Measurements from ENCODE around the gene CARD19. TPM values are rescaled to one million over a fixed set of nuclear protein-coding genes. Genes with fewer than 3 reads are reported as not detected.

The CARD19 gene
- total RNA-seq, 4 donors from 2014 or later, result 45.6 to 67.7 (median 60.7) TPM

DNA sequence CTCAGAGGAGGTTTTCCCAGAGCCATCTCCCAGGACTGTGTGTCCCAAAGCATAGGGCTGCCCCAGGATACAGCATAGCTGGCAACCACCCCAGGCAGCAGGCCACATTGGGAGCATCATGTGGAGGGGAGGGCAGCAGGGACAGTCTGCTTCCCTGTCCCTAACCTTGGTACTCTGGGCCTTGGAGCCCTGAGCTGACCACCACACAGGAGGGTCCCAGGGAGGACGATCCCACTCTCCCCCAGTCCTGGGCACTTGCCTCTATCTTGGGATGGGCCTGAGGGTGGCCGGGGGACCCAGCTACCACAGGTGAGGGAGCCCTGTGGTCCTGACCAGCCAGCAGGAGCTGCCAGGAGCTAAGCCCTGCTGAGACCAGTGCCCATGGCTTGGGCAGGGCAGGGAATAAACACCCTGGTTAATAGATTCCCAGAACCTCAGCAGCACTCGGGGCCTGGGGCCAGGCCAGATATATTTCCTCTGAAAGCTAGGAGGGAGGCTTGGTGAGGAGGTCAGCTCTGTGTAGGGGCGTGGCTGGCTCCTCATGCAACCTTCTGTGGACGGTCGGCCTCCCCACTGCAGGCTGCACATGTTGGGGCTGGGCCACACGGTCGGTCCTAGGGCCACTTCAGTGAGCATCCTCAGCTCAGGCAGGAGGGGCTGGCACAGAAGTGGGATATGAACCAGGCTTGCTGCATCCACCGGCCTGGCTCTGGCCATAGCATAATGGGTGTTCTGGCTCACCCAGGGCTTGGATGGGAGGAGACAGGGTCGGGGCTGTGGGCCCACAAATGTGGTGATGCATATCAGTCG lies 33.9 kb downstream of the CARD19 start:
- DNase-seq (ENCODE audit: low spot score in 2 of 2), result no peak
- no peak overlapping the region for H3K4me3 ChIP-seq (ENCODE audit: low read depth, poor library complexity, severe bottlenecking)
- intact Hi-C loops (cut with DNase I; ENCODE audit: low total_unique reads), result loop anchor here (1.0 kb wide), 1 partner anchor 28 kb away; no protein-coding TSS in a partner anchor
- no peak for TF ChIP-seq POLR2A (IDR thresholded peaks at IDR 0.05)
- WGBS, 2 donors, result 54 to 61% methylated on average over 9 to 10 of the region's 11 CpGs

DNA sequence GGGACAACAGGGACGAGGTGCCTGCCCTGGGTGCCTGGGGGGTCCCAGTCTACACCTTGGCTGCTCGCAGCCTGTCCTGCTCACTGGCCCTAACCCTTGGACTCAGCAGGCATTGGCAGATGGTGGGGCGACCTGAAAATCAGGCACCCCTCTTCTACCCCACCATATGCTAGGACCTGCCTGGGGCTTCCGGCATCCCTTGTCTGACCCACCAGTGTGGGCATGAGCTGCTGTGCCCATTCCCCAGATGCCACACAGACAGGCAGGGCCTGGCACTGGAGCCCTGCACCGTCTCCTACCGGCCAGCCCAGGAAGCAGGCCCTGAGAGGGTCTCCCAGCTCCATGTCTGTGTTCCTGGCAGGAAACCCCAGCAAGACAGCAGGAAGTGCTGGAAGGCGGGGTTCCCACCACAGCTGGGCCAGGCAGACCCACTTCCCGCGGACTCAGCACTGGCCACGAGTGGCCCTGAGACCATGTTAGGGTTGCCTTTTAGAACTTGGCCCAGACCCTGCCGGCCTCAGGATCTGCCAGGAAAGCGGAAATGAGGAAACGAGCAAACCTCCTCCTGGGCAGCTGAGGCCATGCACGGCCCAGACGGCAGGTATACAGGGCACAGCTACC lies 35.0 kb downstream of the CARD19 start:
- intact Hi-C loops (cut with DNase I; ENCODE audit: low total_unique reads), result no loop called here
- no peak for TF ChIP-seq POLR2A (IDR thresholded peaks at IDR 0.05)
- TF ChIP-seq, protein P1, sequence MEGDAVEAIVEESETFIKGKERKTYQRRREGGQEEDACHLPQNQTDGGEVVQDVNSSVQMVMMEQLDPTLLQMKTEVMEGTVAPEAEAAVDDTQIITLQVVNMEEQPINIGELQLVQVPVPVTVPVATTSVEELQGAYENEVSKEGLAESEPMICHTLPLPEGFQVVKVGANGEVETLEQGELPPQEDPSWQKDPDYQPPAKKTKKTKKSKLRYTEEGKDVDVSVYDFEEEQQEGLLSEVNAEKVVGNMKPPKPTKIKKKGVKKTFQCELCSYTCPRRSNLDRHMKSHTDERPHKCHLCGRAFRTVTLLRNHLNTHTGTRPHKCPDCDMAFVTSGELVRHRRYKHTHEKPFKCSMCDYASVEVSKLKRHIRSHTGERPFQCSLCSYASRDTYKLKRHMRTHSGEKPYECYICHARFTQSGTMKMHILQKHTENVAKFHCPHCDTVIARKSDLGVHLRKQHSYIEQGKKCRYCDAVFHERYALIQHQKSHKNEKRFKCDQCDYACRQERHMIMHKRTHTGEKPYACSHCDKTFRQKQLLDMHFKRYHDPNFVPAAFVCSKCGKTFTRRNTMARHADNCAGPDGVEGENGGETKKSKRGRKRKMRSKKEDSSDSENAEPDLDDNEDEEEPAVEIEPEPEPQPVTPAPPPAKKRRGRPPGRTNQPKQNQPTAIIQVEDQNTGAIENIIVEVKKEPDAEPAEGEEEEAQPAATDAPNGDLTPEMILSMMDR (IDR thresholded peaks at IDR 0.05), result no peak
- no peak overlapping the region for H3K4me3 ChIP-seq (ENCODE audit: low read depth, poor library complexity, severe bottlenecking)
- no peak for DNase-seq (ENCODE audit: low spot score in 2 of 2)
- 43 to 54% methylated on average over 11 to 13 of the region's 15 CpGs for WGBS, 2 donors

- no peak overlapping the region for H3K4me3 ChIP-seq (ENCODE audit: low read depth, poor library complexity, severe bottlenecking)
- intact Hi-C loops (cut with DNase I; ENCODE audit: low total_unique reads), result no loop called here
- 74 to 77% methylated on average over 13 of the region's 13 CpGs for WGBS, 2 donors
- DNase-seq (ENCODE audit: low spot score in 2 of 2), result no peak
- TF ChIP-seq, protein P1 (IDR thresholded peaks at IDR 0.05), result no peak
- TF ChIP-seq POLR2A (IDR thresholded peaks at IDR 0.05), result no peak
Measured at GRCh38 chr9:93131599-93132286, 35.7 kb downstream of the CARD19 start.

DNA sequence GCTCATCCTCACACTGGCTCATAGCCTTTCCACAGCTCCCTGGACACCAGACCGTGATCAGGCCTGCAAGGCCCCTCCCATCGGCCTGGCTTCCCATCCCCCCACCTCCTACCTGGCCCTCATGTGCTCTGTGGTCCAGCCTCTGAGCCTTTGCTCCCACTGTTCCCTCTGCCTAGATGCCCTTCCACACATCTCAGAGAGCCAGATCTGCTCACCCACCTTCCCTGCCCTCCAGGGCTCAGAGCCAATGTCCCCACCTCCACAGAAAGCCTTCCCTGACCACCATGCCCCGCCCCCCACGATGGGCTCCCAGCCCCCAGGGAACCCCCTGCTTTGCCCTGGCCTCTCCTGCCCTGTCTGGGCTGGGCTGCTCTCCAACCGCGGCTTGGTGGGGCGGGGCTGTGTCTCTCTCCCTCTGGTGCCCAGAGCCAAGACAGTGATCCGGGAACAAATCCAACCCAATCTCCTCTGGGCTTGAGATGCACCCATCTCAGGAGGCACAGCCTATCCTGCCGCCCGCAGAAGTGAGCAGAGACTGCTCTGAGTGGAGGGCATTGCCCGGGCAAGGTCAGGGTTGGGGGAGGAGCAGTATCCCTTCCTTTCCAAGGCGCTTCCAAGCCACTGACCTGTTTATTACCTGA lies 36.4 kb downstream of the CARD19 start:
- WGBS, 2 donors, result 25% methylated on average over 12 of the region's 12 CpGs
- DNase-seq (ENCODE audit: low spot score in 2 of 2), result peak; percentile 76 to 95
- TF ChIP-seq, protein P1 (IDR thresholded peaks at IDR 0.05), result no peak
- TF ChIP-seq POLR2A (IDR thresholded peaks at IDR 0.05), result no peak
- H3K4me3 ChIP-seq (ENCODE audit: low read depth, poor library complexity, severe bottlenecking), result peak overlapping the region; percentile 81
- intact Hi-C loops (cut with DNase I; ENCODE audit: low total_unique reads), result no loop called here

- no peak for TF ChIP-seq POLR2A (IDR thresholded peaks at IDR 0.05)
- WGBS, 2 donors, result 14 to 15% methylated on average over 15 to 20 of the region's 21 CpGs
Measured at GRCh38 chr9:93132946-93133680, 37.1 kb downstream of the CARD19 start.

DNA sequence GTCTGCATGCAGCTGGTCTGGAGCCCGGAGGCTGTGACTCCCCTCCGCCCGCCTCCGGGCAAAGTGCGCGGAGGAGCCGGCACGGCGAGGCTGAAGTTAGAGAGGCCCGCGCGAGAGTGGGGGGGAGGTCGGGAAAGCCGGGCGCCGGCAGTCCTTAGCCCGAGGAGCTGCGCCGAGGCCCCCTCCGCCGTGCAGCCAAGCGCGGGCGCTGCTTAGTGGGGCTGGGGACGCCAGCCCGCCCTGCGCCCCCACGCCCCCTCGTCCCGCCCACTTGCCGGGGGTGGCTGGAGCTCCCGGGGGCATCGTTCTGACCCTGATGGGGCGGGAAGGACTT lies 37.6 kb downstream of the CARD19 start:
- 0% methylated on average over 31 of the region's 34 CpGs; no CpG with 5 or more reads in 1 of the 2 donors for WGBS, 2 donors
- TF ChIP-seq POLR2A (IDR thresholded peaks at IDR 0.05), result no peak
- TF ChIP-seq, protein P1 (IDR thresholded peaks at IDR 0.05), result no peak
- peak overlapping the region; percentile 81 for H3K4me3 ChIP-seq (ENCODE audit: low read depth, poor library complexity, severe bottlenecking)
- DNase-seq (ENCODE audit: low spot score in 2 of 2), result peak in 1 of 2 donors; percentile 94
- intact Hi-C loops (cut with DNase I; ENCODE audit: low total_unique reads), result no loop called here

More at GRCh38 chr9:93132946-93133680, 37.1 kb downstream of the CARD19 start:
- intact Hi-C loops (cut with DNase I; ENCODE audit: low total_unique reads), result no loop called here
- peak overlapping the region; percentile 81 for H3K4me3 ChIP-seq (ENCODE audit: low read depth, poor library complexity, severe bottlenecking)
- no peak for DNase-seq (ENCODE audit: low spot score in 2 of 2)
